Body of pancreas (tissue), 4 donors: ENCODE results near the gene VSIG2.

ENCODE experiments used
- POLR2A ChIP-seq, 3 donors: fragments of 450-650 bp; IDR thresholded peaks; one replicate each; pipeline ENCODE4 v1.6.1; 2016; ENCODE audit warnings: antibody characterized with exemption in 3 of 3, mild to moderate bottlenecking in 2 of 3
- TF ChIP-seq, protein P1 (sequence below), 7 experiments: fragments of 450-650 bp in 4 of 7; fragments of 200-600 bp in 3 of 7; sonication (generic) in 3 of 7; IDR thresholded peaks; one replicate each; pipeline ENCODE4 v1.5.1; 2016 to 2019; ENCODE audit warnings: antibody characterized with exemption in 7 of 7

DNA sequence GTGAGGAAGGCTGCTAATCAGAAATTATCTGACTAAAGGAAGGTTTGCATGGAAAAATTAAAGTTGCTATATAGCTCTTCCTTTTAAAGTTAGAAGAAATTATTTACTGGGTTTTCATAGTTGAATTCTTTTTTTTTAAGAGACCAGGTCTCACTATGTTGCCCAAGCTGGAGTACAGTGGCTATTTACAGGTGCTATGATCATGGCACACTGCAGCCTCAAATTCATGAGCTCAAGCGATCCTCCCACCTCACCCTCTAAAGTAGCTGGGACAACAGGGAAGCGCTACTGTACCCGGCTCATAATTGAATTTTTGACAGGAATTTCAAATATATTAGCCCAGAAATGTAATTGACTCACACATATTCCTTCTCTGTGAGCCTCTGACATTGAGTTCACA, 44.3 kb upstream of the VSIG2 start:
- TF ChIP-seq, protein P1, sequence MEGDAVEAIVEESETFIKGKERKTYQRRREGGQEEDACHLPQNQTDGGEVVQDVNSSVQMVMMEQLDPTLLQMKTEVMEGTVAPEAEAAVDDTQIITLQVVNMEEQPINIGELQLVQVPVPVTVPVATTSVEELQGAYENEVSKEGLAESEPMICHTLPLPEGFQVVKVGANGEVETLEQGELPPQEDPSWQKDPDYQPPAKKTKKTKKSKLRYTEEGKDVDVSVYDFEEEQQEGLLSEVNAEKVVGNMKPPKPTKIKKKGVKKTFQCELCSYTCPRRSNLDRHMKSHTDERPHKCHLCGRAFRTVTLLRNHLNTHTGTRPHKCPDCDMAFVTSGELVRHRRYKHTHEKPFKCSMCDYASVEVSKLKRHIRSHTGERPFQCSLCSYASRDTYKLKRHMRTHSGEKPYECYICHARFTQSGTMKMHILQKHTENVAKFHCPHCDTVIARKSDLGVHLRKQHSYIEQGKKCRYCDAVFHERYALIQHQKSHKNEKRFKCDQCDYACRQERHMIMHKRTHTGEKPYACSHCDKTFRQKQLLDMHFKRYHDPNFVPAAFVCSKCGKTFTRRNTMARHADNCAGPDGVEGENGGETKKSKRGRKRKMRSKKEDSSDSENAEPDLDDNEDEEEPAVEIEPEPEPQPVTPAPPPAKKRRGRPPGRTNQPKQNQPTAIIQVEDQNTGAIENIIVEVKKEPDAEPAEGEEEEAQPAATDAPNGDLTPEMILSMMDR (IDR thresholded peaks at IDR 0.05): no peak
- no peak for TF ChIP-seq POLR2A (IDR thresholded peaks at IDR 0.05)
